ENCODE results near the gene CYP4F22. TPM values are rescaled to one million over a fixed set of nuclear protein-coding genes. Genes with fewer than 3 reads are reported as not detected.
"Not testable (repeated sequence)": the region's sequence is repeated elsewhere in the genome, so short reads cannot be mapped to it uniquely, and the experiment has no call there.

CYP4F22 gene
- total RNA-seq, 2 donors from 2014 or later: not detected

DNA sequence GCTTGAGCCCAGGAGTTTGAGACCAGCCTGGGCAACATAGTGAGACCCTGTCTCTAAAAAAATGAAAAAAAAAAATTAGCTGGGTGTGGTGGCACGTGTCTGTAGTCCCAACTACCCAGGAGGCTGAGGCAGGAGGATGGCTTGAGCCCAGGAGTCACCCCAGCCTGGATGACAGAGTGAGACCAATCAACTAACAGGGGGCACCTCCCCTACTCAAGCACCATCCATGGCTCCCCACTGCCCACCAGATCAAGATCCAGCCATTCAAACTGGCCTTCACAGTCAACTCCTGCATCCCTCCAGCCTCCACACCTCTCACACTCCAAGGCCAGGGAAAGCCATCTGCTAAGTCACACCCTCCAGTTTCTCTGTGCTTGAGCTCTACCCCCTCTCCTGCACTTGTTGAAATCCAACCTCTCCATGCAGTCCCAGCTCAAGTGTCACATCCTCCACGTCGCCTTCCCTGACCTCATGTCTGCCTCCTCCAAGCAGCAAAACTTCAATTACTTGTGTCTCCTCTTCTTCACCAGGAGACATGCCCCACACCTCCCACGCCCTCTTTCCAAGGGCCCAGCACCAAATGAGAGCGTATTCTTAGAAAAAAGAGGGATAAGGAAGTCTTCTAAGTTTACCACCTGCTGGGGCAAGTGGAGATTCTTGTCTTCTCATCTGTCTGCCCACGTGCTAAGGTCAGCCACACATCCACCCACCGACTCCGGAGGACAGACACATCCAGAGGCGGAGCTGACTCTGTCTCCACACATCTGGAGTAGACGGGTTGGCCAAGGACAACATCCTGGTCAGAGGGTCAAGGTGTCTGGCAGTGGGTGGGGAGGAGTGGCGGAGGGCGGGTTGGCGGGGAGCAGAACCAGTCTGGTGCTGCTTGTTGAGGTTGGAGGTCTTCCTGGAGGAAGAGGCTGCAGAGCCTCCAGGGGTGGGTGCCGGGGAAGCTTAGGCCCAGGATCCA lies 974 bp upstream of the CYP4F22 start:
- no peak overlapping the region for H3K4me3 ChIP-seq
- no peaks in the 10 kb centered on the region for H3K9me3 ChIP-seq
- no peak overlapping the region for H3K27ac ChIP-seq
- H3K4me1 ChIP-seq (ENCODE audit: control insufficient read depth in 1 of 2, low read depth in 2 of 2): peaks cover 0 to 7% of the 10 kb centered on the region in 2 donors
- no peaks in the 10 kb centered on the region for H3K36me3 ChIP-seq
- TF ChIP-seq, protein P1, sequence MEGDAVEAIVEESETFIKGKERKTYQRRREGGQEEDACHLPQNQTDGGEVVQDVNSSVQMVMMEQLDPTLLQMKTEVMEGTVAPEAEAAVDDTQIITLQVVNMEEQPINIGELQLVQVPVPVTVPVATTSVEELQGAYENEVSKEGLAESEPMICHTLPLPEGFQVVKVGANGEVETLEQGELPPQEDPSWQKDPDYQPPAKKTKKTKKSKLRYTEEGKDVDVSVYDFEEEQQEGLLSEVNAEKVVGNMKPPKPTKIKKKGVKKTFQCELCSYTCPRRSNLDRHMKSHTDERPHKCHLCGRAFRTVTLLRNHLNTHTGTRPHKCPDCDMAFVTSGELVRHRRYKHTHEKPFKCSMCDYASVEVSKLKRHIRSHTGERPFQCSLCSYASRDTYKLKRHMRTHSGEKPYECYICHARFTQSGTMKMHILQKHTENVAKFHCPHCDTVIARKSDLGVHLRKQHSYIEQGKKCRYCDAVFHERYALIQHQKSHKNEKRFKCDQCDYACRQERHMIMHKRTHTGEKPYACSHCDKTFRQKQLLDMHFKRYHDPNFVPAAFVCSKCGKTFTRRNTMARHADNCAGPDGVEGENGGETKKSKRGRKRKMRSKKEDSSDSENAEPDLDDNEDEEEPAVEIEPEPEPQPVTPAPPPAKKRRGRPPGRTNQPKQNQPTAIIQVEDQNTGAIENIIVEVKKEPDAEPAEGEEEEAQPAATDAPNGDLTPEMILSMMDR (IDR thresholded peaks at IDR 0.05): no peak
- H3K27me3 ChIP-seq (replicated peaks; ENCODE audit: insufficient read depth): no peaks in the 10 kb centered on the region
- ATAC-seq (ENCODE audit: insufficient number of reproducible peaks, low FRiP score, low read depth) (no peak), DNase-seq (ENCODE audit: low spot score) (no peak)

DNA sequence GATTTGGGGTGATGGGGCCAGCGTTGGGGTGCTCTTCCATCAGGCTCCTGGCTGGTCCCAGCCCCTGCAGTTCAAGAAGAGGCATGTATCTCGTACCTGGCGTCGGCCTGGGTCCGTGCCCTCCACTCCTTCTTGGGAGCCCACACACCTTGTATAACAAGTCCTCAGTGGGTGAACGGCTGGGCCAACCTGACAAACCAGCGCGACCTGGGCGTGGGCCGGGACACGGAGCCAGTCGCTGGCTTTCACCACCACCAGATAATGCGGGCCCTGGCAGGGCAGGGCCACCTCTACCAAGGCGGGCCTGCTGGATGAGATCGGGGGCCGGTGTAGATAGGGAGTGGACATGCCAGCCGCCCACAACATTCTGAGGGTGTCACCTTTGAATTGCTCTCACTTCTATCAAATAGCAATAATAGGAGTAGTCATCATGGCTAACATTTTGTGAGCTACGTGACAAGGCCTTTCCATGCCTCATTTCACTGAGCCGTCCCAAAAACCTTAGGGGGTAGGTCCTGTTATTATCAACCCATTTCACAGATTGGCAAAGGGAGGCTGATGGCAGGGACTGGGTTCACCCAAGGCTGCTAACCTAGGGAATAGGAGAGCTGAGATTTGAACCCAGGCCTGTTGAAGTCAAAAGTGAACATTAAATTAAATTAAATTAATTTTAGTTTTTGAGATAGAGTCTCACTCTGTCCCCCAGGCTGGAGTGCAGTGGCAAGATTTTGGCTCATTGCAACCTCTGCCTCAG lies 3.5 kb downstream of the CYP4F22 start:
- peaks cover 9% of the 10 kb centered on the region for H3K9me3 ChIP-seq
- no peak overlapping the region for H3K27ac ChIP-seq
- peaks cover 0 to 7% of the 10 kb centered on the region in 2 donors for H3K4me1 ChIP-seq (ENCODE audit: control insufficient read depth in 1 of 2, low read depth in 2 of 2)
- no peak overlapping the region for H3K4me3 ChIP-seq
- H3K27me3 ChIP-seq (replicated peaks; ENCODE audit: insufficient read depth): no peaks in the 10 kb centered on the region
- DNase-seq (ENCODE audit: low spot score): no peak
- no peak for ATAC-seq (ENCODE audit: insufficient number of reproducible peaks, low FRiP score, low read depth)
- H3K36me3 ChIP-seq: no peaks in the 10 kb centered on the region
- TF ChIP-seq, protein P1 (IDR thresholded peaks at IDR 0.05): no peak

DNA sequence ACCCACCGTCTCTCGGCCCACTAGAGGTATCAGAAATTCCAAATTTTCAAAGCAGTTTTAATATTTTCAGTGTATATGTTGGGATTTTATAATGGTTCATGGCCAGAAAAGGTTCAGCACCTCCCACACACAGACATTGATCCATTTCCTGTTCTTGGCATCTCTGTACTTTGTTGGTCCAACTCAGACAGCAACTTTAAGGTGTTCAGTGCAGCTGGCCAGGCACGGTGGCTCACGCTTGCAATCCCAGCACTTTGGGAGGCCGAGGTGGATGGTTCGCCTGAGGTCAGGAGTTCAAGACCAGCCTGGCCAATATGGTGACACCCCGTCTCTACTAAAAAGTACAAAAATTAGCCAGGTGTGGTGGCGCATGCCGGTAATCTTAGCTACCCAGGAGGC lies 6.9 kb downstream of the CYP4F22 start:
- H3K9me3 ChIP-seq: peaks cover 12% of the 10 kb centered on the region
- H3K4me1 ChIP-seq (ENCODE audit: control insufficient read depth in 1 of 2, low read depth in 2 of 2); H3K27ac ChIP-seq; DNase-seq (ENCODE audit: low spot score); H3K36me3 ChIP-seq; ATAC-seq (ENCODE audit: insufficient number of reproducible peaks, low FRiP score, low read depth); H3K27me3 ChIP-seq (replicated peaks; ENCODE audit: insufficient read depth); H3K4me3 ChIP-seq: not testable (repeated sequence)

DNA sequence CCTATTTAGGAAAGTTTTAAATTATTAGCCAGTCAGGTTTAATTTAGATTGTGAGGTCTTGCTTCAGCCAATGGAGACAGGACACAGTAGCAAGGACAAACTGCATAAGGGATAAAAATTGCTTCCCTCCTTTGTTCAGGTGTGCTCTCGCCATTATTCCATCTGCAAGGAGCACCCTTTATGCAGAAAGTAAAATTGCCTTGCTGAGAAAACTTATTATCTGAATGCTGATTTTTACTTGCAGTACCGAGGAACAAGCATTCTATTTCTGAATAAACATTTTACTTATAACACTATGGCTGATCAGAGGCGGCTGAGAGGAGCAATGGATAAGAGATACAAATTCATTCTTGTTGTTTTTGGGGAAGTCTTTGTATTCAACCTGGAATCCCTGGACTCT lies 8.0 kb downstream of the CYP4F22 start:
- no peak overlapping the region for H3K27ac ChIP-seq
- TF ChIP-seq, protein P1 (IDR thresholded peaks at IDR 0.05): no peak
- H3K4me1 ChIP-seq (ENCODE audit: control insufficient read depth in 1 of 2, low read depth in 2 of 2): no peaks in the 10 kb centered on the region
- H3K27me3 ChIP-seq (replicated peaks; ENCODE audit: insufficient read depth): no peaks in the 10 kb centered on the region
- H3K36me3 ChIP-seq: no peaks in the 10 kb centered on the region
- H3K4me3 ChIP-seq: no peak overlapping the region
- ATAC-seq (ENCODE audit: insufficient number of reproducible peaks, low FRiP score, low read depth): no peak
- H3K9me3 ChIP-seq: peaks cover 12% of the 10 kb centered on the region
- DNase-seq (ENCODE audit: low spot score): no peak

DNA sequence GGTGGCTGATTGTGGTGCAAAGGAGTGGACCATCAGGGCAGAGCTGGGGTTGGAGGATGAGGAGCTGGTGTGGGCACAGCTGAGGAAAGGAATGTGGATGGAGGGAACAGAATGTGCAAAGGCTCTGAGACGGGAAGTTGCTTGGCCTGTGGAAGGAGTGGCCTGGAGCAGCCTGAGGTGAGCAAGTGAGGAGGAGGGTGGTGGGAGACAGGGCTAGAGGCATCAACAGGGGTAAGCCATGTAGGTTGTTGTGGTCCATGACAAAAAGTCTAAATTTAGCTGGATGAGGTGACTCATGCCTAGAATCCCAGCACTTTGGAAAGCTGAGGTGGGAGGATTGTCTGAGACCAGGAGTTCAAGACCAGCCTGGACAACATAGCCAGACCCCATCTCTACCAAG lies 9.5 kb downstream of the CYP4F22 start:
- H3K27ac ChIP-seq: no peak overlapping the region
- H3K4me1 ChIP-seq (ENCODE audit: control insufficient read depth in 1 of 2, low read depth in 2 of 2): no peaks in the 10 kb centered on the region
- H3K4me3 ChIP-seq: no peak overlapping the region
- H3K36me3 ChIP-seq: no peaks in the 10 kb centered on the region
- DNase-seq (ENCODE audit: low spot score): no peak
- no peaks in the 10 kb centered on the region for H3K27me3 ChIP-seq (replicated peaks; ENCODE audit: insufficient read depth)
- peaks cover 12% of the 10 kb centered on the region for H3K9me3 ChIP-seq
- ATAC-seq (ENCODE audit: insufficient number of reproducible peaks, low FRiP score, low read depth): no peak
- TF ChIP-seq, protein P1 (IDR thresholded peaks at IDR 0.05): no peak

All from thoracic aorta (tissue), 2 donors.